ENCODE results near the gene LZTS3.
"Not testable (repeated sequence)": the region's sequence is repeated elsewhere in the genome, so short reads cannot be mapped to it uniquely, and the experiment has no call there.

Gene LZTS3

GRCh38 chr20:3166913-3167342 is 6.4 kb downstream of the LZTS3 start:
- DNase-seq, result no peak

GRCh38 chr20:3166338-3166912 is 6.9 kb downstream of the LZTS3 start:
- DNase-seq, result no peak

GRCh38 chr20:3165473-3166337 is 7.6 kb downstream of the LZTS3 start:
- no peak for DNase-seq

DNA sequence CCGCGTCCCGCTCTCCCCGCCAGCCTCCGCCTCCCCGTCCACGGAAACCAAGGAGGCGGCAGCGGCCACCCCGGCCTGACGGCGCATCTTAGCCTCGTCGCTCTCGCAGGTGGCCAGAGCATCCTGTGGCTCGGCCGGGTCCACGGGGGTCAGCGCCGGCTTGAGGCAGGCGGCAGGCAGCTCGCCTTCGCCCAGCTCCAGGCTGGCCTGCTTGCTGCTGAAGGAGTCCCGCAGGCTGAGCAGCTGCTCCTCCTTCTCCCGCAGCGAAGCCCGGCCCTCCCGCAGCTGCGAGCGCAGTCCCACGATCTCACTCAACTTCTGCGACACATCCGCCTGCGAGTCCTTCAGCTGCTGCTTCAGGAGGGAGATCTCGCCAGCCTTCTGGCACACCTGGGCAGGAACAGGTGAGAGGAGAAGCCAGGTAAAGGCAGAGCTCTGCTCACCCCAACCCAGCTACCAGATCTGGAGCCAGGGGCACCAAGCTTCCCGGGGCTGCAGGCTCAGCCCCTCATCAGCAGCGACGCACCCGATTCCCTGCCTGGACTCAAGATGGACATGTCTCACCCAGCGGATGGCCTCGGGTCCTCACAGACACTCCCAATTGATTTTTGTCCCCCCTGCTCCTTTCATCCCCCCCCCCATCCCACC is 8.5 kb downstream of the LZTS3 start:
- no peak for DNase-seq

- no peak for DNase-seq
These were observed 9.1 kb downstream of the LZTS3 start for GRCh38 chr20:3164043-3164762.

DNA sequence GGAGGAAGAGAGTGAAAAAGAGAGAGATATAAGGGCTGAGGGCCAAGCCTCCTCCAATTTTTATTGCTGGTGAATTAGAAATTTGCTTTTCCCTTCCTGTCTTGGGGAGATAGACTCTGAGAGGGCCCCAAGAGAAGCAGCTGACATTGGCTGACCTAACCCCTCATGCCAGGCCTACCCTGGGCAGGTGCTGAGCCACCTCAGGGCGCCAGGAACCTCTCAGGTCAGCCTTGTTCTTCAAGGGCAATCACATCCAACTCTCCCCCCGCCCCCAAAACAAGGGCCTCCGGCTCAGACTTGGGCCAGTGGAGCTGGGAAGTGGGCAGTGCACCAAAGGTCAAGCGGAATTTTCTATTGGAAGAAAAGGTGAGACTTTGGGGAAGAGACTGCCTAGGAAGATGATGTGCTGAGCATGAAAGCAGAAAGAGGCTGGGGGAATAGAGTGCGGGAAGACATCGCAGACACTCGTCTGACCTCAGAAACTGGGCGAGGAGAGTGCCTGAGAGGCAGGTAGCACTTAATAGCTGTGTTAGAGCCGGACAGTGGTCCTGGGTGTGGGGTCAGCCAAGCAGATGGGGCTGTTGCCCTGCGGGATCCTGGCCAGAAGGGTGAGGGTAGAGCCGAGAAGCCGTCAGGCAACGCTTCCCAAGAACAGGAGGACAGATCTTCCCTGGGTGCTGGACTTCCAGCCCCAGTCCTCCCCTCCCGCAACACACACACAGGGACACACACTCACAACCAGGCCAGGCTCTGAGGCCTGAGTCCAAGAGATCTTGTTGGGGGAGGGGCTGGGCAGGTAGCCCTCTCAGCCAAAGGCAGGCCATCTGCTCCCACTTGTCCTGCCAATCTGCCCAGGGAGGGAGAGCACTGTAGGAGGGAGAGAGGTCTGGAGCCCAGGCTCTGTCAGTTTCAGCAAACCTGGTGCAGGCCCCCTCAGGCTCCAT is 10.0 kb downstream of the LZTS3 start:
- DNase-seq, result no peak

DNA sequence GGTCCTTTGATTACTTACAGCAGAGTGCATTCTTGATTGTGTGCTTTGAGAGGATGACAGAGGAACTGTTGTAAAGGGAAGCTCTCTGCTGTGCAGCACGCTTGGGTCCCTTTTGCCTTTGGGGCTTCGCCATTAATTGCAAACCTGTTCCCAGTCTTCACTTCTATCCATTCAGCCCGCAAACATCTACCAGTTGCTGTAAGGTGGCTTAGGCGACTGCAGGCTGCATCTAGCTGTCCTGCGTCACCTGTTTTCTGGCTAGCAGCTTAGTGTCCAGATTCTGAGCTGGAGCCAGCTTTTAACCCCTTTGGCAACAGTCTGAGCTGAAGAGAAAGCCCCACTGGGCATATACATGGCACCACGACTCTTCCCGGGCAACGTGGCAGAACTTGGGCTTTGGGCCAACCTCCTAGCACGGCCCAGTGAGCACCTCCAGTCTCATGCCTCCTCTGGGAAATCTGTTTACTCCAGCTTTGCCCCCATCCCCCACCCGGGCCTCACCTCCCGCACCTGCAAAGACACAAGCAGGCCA is 11.2 kb downstream of the LZTS3 start:
- DNase-seq, result no peak

DNA sequence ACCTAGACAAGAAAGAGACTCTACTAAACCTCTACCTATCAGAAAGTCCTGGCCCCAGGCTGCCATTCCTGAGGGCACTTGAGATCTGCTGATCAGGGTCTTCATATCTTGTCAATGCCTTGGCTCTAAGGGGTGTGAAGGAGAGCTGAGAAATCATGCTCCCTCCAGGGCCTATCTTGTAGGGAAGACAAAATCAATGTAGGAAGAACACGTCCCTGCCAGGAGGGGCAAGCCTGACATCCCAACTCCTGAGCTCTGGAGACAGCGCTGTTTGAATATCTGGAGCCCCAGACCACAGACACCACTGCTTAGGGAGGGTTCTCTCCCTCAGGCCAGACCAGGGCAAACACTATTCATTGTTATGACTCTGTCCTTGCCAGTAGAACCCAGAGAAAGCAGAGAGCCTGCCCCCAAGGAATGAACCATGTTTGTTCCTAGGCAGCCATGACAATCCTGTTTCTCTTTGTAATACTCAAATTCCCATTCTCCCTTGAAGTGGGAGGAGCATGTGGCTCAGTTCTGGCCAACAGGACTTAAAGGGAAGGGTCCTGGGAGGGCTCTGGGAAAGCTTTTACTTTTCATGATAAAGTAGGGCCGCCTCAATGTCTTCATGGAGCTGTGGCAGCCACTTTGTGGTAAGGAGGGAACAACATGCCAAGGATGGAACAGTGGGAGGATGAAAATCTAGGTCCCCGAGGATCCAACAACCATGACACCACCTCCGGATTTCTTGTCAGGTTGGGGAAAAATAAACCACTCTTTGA is 11.9 kb downstream of the LZTS3 start:
- no peak for DNase-seq

DNA sequence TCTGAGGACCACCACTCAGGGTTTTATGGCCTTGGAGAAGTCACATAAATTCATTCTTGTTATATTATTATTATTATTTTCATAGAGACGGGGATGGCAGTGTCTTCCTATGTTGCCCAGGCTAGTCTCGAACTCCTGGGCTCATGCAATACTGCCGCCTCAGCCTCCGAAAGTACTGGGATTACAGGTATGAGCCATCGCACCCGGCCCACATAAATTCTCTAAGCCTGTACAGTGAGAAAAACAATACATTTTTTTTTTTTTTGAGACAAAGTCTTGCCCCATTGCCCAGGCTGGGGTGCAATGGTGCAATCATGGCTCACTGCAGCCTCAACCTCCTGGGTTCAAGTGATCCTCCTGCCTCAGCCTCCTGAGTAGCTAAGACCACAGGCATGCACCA is 12.9 kb downstream of the LZTS3 start:
- no peak for DNase-seq

DNA sequence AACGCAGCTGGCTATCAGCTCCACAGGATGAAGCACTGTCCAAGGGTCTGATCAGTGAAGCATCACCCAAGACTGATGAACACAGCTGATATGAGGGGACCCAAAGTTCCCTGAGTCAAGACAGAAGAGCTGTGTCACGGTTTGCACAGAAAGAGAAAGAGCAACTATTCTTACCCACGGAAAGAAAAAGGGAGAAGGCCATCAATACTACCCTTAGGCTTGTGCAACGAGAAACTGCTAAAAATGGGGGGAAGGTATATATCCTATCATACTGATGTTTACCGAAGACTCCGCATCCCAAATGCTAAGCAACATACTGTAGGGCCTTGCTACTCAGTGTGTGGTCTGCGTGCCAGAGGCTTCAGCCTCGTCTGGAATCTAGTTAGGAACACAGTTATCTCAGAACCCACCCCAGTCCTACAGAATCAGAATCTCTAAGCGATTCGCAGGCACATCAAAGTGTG is 14.3 kb downstream of the LZTS3 start:
- DNase-seq, result peak in 1 of 2 donors; percentile 29

DNA sequence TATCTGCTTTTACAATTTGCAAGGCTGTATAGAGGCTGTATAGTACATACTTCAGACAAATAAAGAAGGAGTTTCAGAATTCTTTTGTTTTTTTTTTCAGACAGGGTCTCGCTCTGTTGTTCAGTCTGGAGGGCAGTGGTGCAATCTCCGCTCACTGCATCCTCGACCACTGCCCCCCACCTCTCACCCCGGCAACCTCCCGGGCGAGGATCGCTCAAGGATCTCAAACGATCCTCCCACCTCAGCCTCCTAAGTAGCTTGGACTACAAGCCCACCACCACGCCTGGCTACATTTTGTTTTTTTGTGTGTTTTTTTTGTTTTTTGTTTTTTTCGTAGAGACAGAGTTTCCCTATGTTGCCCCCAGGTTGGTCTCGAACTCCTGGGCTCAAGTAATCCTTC is 15.5 kb downstream of the LZTS3 start:
- no peak for DNase-seq

GRCh38 chr20:3156811-3157619 is 16.3 kb downstream of the LZTS3 start:
- DNase-seq, result peak in 1 of 2 donors; percentile 45

GRCh38 chr20:3152057-3152644 is 21.2 kb downstream of the LZTS3 start:
- DNase-seq, result not testable (repeated sequence)

GRCh38 chr20:3150908-3151307 is 22.4 kb downstream of the LZTS3 start:
- no peak for DNase-seq

DNA sequence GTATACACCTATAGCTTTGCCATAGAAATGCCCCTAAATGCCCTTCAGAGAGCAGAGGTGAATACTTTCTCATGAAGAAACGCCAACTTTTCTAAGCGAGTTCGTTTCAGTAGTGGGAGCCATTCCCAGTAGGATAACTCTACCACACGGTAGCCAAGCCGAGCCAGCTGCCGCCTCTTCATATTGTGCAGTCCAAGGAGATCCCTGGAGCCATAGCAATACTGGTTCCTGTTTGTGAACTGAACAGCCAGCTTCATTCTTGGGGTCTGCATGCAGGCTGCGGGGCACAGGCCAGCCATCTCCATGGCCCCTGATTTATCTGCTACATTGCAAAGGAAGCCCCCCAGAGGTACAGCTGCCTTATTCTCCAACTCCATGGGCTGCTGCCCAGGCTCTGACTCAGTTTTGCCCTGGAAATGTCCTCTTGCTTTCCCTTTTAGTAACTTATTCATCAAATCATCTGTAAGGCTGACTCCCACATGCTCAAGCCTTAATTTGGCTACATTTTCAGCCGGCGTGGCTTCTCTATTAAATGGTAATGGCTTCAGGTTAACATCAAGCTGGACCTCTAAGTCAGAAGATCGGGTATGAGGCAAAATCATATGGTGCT is 26.5 kb downstream of the LZTS3 start:
- no peak for DNase-seq

- DNase-seq, result no peak
These were observed 31.6 kb downstream of the LZTS3 start for GRCh38 chr20:3141757-3142156.

DNA sequence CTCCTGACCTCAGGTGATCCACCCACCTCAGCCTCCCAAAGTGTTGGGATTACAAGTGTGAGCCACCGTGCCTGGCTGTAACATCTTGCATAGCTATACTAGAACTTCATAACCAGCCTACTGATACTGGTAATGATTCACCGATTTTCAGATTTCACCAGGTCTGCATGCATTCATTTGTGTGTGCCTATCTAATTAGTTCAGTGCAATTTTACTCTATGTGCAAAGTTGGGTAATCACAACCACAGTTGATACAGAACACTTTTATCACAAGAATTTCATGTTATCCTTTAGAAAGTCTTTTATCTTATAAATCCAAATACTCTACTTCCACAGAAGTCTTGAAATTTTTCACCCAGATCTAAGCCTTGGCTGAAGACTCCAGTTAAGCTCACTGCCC is 35.9 kb downstream of the LZTS3 start:
- DNase-seq, result no peak

DNA sequence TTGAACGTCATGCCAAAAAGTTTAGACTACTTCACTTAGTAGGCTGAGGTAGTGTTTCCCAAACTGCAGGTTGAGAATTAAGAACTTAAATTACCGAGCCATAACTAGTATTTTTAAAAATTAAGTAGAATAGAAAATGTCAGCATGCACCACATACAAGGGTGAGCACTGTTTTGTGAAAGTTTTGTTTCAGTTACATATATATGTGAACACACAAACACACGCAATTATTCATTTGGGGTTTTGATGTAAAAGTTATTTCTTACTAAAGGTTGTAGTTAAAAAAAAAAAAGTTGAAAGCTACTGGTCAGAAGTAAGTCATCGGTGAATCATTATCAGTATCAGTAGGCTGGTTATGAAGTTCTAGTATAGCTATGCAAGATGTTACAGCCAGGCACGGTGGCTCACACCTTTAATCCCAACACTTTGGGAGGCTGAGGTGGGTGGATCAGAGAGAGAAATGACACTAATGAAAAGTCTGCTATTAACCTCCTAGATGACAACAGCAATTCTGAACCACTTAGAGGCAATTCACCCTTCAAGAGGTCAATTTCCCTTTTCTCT is 37.8 kb downstream of the LZTS3 start:
- DNase-seq, result no peak

DNA sequence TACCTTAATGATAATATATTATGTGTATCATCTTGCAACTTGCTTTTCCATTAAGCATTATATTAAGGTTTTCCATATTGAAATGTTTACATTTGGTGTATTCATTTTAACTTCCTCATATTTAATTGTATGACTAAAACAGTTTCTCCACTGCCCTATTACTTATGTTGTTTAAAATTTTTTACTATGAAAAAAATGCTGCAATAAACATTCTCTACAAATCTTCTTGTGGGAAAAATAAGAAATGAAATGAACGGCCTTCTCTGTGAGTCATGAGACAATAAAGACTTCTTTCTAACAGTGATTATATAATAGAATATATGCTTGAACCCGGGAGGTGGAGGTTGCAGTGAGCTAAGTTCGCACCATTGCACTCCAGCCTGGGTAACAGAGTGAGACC is 39.2 kb downstream of the LZTS3 start:
- no peak for DNase-seq

Measured in CD4-positive, alpha-beta T cell treated with Interleukin-1 beta for 1 hour (primary cell).